Measurements from ENCODE around the gene EGR2. TPM values are rescaled to one million over a fixed set of nuclear protein-coding genes. Genes with fewer than 3 reads are reported as not detected.

EGR2 gene
- total RNA-seq, 1 experiment from 2014 or later = 2.3 TPM

DNA sequence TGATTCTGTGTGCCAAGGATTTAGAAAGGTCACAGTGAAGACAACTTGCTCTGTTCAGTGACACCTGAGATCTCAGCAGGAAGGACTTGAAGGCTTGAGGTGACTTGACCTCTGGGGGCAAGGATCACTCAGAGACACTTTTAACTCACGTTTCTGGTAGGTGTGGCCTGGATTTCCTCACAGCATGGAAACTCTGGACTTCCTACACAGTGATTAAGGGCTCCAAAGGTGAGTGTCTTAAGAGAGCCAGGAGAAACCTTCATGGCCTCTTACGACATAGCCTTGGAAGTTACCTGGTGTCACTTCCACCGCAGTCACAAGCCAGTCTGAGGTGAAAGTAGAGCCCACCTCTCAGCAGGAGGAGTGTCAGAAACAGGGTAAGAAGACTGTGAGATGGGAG lies 49.8 kb downstream of the EGR2 start:
- no peak overlapping the region for H2AFZ ChIP-seq (ENCODE audit: low read depth, low read length, poor library complexity, severe bottlenecking)
- DNase-seq (ENCODE audit: low read depth, low spot score) = no peak
- no peaks in the 10 kb centered on the region for H3K36me3 ChIP-seq (ENCODE audit: control insufficient read depth in 1 of 2, insufficient read depth in 2 of 2, low read length in 2 of 2)

DNA sequence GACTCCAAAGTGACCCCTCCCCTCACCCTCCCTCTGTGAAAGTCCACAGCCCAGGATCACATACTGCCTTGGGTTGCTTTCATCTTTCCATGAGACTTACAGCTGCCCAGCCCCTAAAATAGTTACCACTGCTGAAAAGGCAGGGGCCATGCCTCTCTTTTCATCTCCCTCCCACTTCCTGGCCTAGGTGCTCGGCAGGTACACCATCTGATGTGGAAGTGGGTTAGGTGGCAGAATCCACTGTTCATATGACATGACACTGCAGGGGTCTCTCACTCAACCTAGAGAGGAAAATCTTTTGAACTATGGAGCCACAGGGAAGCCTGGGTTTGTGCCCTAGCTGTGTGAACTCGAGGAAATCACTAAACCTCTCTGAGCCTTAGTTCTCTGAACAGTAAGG lies 50.4 kb downstream of the EGR2 start:
- Histone ChIP-seq H3K9me2 (ENCODE audit: insufficient read depth) (no peaks in the 10 kb centered on the region), H3K4me1 (ENCODE audit: control insufficient read depth in 1 of 2, insufficient read depth in 2 of 2, low read length in 2 of 2) (peaks cover 0 to 6% of the 10 kb centered on the region in 2 experiments; a peak in 2 of 4 replicates), H2AFZ (ENCODE audit: low read depth, low read length, poor library complexity, severe bottlenecking) (no peak overlapping the region), H3K27me3 (ENCODE audit: insufficient read depth, low read length) (no peaks in the 10 kb centered on the region), H3K27ac (ENCODE audit: low read depth, low read length) (no peak overlapping the region), H3K9me3 (ENCODE audit: control insufficient read depth in 1 of 2, insufficient read depth in 1 of 2, low read depth in 1 of 2, low read length in 2 of 2) (no peaks in the 10 kb centered on the region), H3K9ac (ENCODE audit: low read length) (no peak overlapping the region), H3K79me2 (ENCODE audit: insufficient read depth, low read length) (no peaks in the 10 kb centered on the region), H3K36me3 (ENCODE audit: control insufficient read depth in 1 of 2, insufficient read depth in 2 of 2, low read length in 2 of 2) (no peaks in the 10 kb centered on the region), H3K4me2 (ENCODE audit: low read length) (no peak overlapping the region), H4K20me1 (ENCODE audit: insufficient read depth) (no peaks in the 10 kb centered on the region), H3K4me3 (replicated peaks in 1 of 2; ENCODE audit: low read depth in 1 of 2, low read length in 2 of 2) (no peak overlapping the region)
- no peak for ATAC-seq
- intact Hi-C loops (cut with micrococcal nuclease) = no loop called here
- ChIA-PET RAD21 (ENCODE audit: low non-redundant PET in 1 of 2, low total read pairs in 2 of 2, uncharacterized antibody in 2 of 2, unreplicated experiment in 2 of 2) (no interaction called here), CTCF (no interaction called here), POLR2A (no interaction called here)
- no TSS peak for BruUV-seq (replicated peaks)
- DNase-seq (ENCODE audit: low read depth, low spot score) = no peak
- no peak for TF ChIP-seq RAD21 (IDR thresholded peaks at IDR 0.05; ENCODE audit: low read depth)
- no peak for TF ChIP-seq EZH2phosphoT487 (IDR thresholded peaks at IDR 0.05; ENCODE audit: borderline replicate concordance)
- no peak for TF ChIP-seq FOSL1 (IDR thresholded peaks at IDR 0.05; ENCODE audit: low read depth)
- TF ChIP-seq SIN3A (IDR thresholded peaks at IDR 0.05; ENCODE audit: low read depth) = no peak
- TF ChIP-seq, protein P1, sequence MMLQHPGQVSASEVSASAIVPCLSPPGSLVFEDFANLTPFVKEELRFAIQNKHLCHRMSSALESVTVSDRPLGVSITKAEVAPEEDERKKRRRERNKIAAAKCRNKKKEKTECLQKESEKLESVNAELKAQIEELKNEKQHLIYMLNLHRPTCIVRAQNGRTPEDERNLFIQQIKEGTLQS (IDR thresholded peaks at IDR 0.05) = no peak
- TF ChIP-seq SRF (IDR thresholded peaks at IDR 0.05; ENCODE audit: low read depth) = no peak
- no peak for TF ChIP-seq CBX3 (IDR thresholded peaks at IDR 0.05; ENCODE audit: low read depth)
- TF ChIP-seq EGR1 (IDR thresholded peaks at IDR 0.05; ENCODE audit: low read depth) = no peak
- TF ChIP-seq, protein P2, sequence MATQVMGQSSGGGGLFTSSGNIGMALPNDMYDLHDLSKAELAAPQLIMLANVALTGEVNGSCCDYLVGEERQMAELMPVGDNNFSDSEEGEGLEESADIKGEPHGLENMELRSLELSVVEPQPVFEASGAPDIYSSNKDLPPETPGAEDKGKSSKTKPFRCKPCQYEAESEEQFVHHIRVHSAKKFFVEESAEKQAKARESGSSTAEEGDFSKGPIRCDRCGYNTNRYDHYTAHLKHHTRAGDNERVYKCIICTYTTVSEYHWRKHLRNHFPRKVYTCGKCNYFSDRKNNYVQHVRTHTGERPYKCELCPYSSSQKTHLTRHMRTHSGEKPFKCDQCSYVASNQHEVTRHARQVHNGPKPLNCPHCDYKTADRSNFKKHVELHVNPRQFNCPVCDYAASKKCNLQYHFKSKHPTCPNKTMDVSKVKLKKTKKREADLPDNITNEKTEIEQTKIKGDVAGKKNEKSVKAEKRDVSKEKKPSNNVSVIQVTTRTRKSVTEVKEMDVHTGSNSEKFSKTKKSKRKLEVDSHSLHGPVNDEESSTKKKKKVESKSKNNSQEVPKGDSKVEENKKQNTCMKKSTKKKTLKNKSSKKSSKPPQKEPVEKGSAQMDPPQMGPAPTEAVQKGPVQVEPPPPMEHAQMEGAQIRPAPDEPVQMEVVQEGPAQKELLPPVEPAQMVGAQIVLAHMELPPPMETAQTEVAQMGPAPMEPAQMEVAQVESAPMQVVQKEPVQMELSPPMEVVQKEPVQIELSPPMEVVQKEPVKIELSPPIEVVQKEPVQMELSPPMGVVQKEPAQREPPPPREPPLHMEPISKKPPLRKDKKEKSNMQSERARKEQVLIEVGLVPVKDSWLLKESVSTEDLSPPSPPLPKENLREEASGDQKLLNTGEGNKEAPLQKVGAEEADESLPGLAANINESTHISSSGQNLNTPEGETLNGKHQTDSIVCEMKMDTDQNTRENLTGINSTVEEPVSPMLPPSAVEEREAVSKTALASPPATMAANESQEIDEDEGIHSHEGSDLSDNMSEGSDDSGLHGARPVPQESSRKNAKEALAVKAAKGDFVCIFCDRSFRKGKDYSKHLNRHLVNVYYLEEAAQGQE (IDR thresholded peaks at IDR 0.05; ENCODE audit: low read depth) = no peak
- TF ChIP-seq SP1 (IDR thresholded peaks at IDR 0.05; ENCODE audit: low read depth) = no peak
- TF ChIP-seq, protein P3, sequence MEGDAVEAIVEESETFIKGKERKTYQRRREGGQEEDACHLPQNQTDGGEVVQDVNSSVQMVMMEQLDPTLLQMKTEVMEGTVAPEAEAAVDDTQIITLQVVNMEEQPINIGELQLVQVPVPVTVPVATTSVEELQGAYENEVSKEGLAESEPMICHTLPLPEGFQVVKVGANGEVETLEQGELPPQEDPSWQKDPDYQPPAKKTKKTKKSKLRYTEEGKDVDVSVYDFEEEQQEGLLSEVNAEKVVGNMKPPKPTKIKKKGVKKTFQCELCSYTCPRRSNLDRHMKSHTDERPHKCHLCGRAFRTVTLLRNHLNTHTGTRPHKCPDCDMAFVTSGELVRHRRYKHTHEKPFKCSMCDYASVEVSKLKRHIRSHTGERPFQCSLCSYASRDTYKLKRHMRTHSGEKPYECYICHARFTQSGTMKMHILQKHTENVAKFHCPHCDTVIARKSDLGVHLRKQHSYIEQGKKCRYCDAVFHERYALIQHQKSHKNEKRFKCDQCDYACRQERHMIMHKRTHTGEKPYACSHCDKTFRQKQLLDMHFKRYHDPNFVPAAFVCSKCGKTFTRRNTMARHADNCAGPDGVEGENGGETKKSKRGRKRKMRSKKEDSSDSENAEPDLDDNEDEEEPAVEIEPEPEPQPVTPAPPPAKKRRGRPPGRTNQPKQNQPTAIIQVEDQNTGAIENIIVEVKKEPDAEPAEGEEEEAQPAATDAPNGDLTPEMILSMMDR (IDR thresholded peaks at IDR 0.05 in 2 of 3, conservative IDR thresholded peaks at IDR 0.05 in 1 of 3; ENCODE audit: borderline replicate concordance in 1 of 3, insufficient read depth in 1 of 3, low read depth in 2 of 3, low read length in 2 of 3) = no peak

More for the DNA sequence above, 49.8 kb downstream of the EGR2 start:
- no peak overlapping the region for H3K4me2 ChIP-seq (ENCODE audit: low read length)
- RAD21 ChIA-PET (ENCODE audit: low non-redundant PET in 1 of 2, low total read pairs in 2 of 2, uncharacterized antibody in 2 of 2, unreplicated experiment in 2 of 2) = no interaction called here
- ATAC-seq = no peak; the same call in 1 of the 2 replicates
- POLR2A ChIA-PET = no interaction called here
- no peak overlapping the region for H3K4me3 ChIP-seq (replicated peaks in 1 of 2; ENCODE audit: low read depth in 1 of 2, low read length in 2 of 2)
- H4K20me1 ChIP-seq (ENCODE audit: insufficient read depth) = no peaks in the 10 kb centered on the region
- no peak overlapping the region for H3K9ac ChIP-seq (ENCODE audit: low read length)
- H3K27me3 ChIP-seq (ENCODE audit: insufficient read depth, low read length) = no peaks in the 10 kb centered on the region
- CTCF ChIA-PET = no interaction called here
- intact Hi-C loops (cut with micrococcal nuclease) = no loop called here
- H3K9me3 ChIP-seq (ENCODE audit: control insufficient read depth in 1 of 2, insufficient read depth in 1 of 2, low read depth in 1 of 2, low read length in 2 of 2) = no peaks in the 10 kb centered on the region
- H3K9me2 ChIP-seq (ENCODE audit: insufficient read depth) = no peaks in the 10 kb centered on the region
- H3K79me2 ChIP-seq (ENCODE audit: insufficient read depth, low read length) = no peaks in the 10 kb centered on the region
- peaks cover 0 to 6% of the 10 kb centered on the region in 2 experiments; a peak in 2 of 4 replicates for H3K4me1 ChIP-seq (ENCODE audit: control insufficient read depth in 1 of 2, insufficient read depth in 2 of 2, low read length in 2 of 2)
- TF ChIP-seq, protein P3 (IDR thresholded peaks at IDR 0.05 in 2 of 3, conservative IDR thresholded peaks at IDR 0.05 in 1 of 3; ENCODE audit: borderline replicate concordance in 1 of 3, insufficient read depth in 1 of 3, low read depth in 2 of 3, low read length in 2 of 3) = no peak
- no TSS peak for BruUV-seq (replicated peaks)
- H3K27ac ChIP-seq (ENCODE audit: low read depth, low read length) = no peak overlapping the region

All from HCT116 (cell line).